ENCODE data around the gene SULT1A2.

Gene SULT1A2

DNA sequence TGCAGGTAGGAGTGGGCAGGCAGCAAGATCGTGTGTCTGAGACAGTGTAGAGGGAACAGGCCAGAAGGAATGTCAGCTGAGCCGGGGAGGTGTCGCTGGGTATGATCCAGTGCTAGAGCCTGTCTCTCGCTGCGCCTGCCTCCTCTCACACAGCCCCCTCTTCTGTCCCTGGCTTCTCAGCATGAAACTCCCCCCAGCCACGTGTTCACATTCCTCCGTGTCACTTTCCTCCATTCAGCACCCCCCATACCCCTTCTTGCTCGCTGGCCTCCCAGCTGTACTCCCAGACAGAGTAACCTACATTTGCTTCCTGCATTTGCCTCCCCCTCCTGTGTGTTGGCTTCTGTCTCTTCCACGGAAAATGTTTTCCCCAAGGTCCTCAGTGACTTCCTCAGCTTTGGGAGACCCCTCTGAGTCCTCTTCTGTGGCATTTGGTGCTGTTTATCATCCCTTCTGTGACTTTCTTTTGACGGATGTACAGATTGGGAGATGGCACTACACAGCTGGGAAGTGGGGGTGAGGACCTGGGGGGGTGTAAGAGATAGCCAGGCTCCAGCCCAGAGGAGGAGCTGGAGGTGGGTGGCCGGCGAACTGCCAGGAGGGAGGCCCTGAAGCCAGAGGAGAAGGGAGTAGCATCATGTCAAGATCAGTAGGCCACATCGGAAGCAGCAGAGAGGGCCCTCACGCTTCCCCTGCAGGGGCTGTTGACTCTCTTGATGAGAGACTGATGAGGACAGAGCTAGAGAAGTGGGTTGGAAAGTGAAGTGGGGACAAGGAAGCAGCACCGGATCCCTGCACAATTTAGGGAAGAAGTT is 23.9 kb downstream of the SULT1A2 start:
- Histone ChIP-seq H3K27ac (ENCODE audit: low read length) (no peak overlapping the region), H3K4me1 (ENCODE audit: low read length) (no peaks in the 10 kb centered on the region), H3K4me2 (ENCODE audit: low read depth, low read length) (no peak overlapping the region), H3K9ac (ENCODE audit: low read length) (no peak overlapping the region), H3K79me2 (ENCODE audit: low read length) (no peaks in the 10 kb centered on the region), H3K36me3 (replicated peaks; ENCODE audit: insufficient read depth, low read length) (no peaks in the 10 kb centered on the region), H2AFZ (ENCODE audit: low read length) (no peak overlapping the region), H4K20me1 (ENCODE audit: insufficient read depth, low read length) (no peaks in the 10 kb centered on the region), H3K4me3 (ENCODE audit: low read length) (no peak overlapping the region), H3K9me2 (replicated peaks; ENCODE audit: insufficient read depth, low read length) (no peaks in the 10 kb centered on the region), H3K9me3 (replicated peaks; ENCODE audit: insufficient read depth, low read length) (no peaks in the 10 kb centered on the region), H3K27me3 (replicated peaks; ENCODE audit: insufficient read depth, low read length) (no peaks in the 10 kb centered on the region), H3F3A (ENCODE audit: insufficient read depth, low read length) (no peaks in the 10 kb centered on the region)
- no peak for DNase-seq
- TF ChIP-seq EZH2phosphoT487 (IDR thresholded peaks at IDR 0.05; ENCODE audit: low read length) (no peak), EZH2 (optimal IDR thresholded peaks at IDR 0.05; ENCODE audit: low read depth, low read length) (no peak), CTCF (IDR thresholded peaks at IDR 0.05; ENCODE audit: low read length) (no peak)

- no peaks in the 10 kb centered on the region for H3K27me3 ChIP-seq (replicated peaks; ENCODE audit: insufficient read depth, low read length)
- no peak for TF ChIP-seq EZH2 (optimal IDR thresholded peaks at IDR 0.05; ENCODE audit: low read depth, low read length)
- TF ChIP-seq EZH2phosphoT487 (IDR thresholded peaks at IDR 0.05; ENCODE audit: low read length): no peak
- no peak for TF ChIP-seq CTCF (IDR thresholded peaks at IDR 0.05; ENCODE audit: low read length)
- no peaks in the 10 kb centered on the region for H3F3A ChIP-seq (ENCODE audit: insufficient read depth, low read length)
- no peaks in the 10 kb centered on the region for H4K20me1 ChIP-seq (ENCODE audit: insufficient read depth, low read length)
- H3K79me2 ChIP-seq (ENCODE audit: low read length): 0 out of 2 replicates have a peak, but pooled peaks cover 3% of the 10 kb centered on the region
- H3K4me2 ChIP-seq (ENCODE audit: low read depth, low read length): no peak overlapping the region
- no peak overlapping the region for H3K27ac ChIP-seq (ENCODE audit: low read length)
- no peaks in the 10 kb centered on the region for H3K9me2 ChIP-seq (replicated peaks; ENCODE audit: insufficient read depth, low read length)
- H2AFZ ChIP-seq (ENCODE audit: low read length): no peak overlapping the region
- H3K9me3 ChIP-seq (replicated peaks; ENCODE audit: insufficient read depth, low read length): no peaks in the 10 kb centered on the region
- H3K9ac ChIP-seq (ENCODE audit: low read length): no peak overlapping the region
- H3K4me3 ChIP-seq (ENCODE audit: low read length): no peak overlapping the region
- H3K36me3 ChIP-seq (replicated peaks; ENCODE audit: insufficient read depth, low read length): no peaks in the 10 kb centered on the region
- no peak for DNase-seq
- H3K4me1 ChIP-seq (ENCODE audit: low read length): no peaks in the 10 kb centered on the region
Observed at GRCh38 chr16:28569968-28570752, 26.7 kb downstream of the SULT1A2 start.

GRCh38 chr16:28569021-28569420 is 27.8 kb downstream of the SULT1A2 start:
- no peak overlapping the region for H3K4me3 ChIP-seq (ENCODE audit: low read length)
- no peak overlapping the region for H3K9ac ChIP-seq (ENCODE audit: low read length)
- H3F3A ChIP-seq (ENCODE audit: insufficient read depth, low read length): no peaks in the 10 kb centered on the region
- DNase-seq: no peak
- no peak overlapping the region for H2AFZ ChIP-seq (ENCODE audit: low read length)
- no peak overlapping the region for H3K4me2 ChIP-seq (ENCODE audit: low read depth, low read length)
- H3K27ac ChIP-seq (ENCODE audit: low read length): no peak overlapping the region
- H3K27me3 ChIP-seq (replicated peaks; ENCODE audit: insufficient read depth, low read length): no peaks in the 10 kb centered on the region
- TF ChIP-seq EZH2 (optimal IDR thresholded peaks at IDR 0.05; ENCODE audit: low read depth, low read length): no peak
- TF ChIP-seq EZH2phosphoT487 (IDR thresholded peaks at IDR 0.05; ENCODE audit: low read length): no peak
- no peak for TF ChIP-seq CTCF (IDR thresholded peaks at IDR 0.05; ENCODE audit: low read length)
- H3K9me3 ChIP-seq (replicated peaks; ENCODE audit: insufficient read depth, low read length): no peaks in the 10 kb centered on the region
- no peaks in the 10 kb centered on the region for H3K9me2 ChIP-seq (replicated peaks; ENCODE audit: insufficient read depth, low read length)
- H3K79me2 ChIP-seq (ENCODE audit: low read length): peaks cover 8% of the 10 kb centered on the region
- H3K4me1 ChIP-seq (ENCODE audit: low read length): no peaks in the 10 kb centered on the region
- H3K36me3 ChIP-seq (replicated peaks; ENCODE audit: insufficient read depth, low read length): no peaks in the 10 kb centered on the region
- H4K20me1 ChIP-seq (ENCODE audit: insufficient read depth, low read length): no peaks in the 10 kb centered on the region
